PC-9 (cell line): ENCODE measurements around the gene CEP131. TPM values are rescaled to one million over a fixed set of nuclear protein-coding genes. Genes with fewer than 3 reads are reported as not detected.

Source experiments
- BruUV-seq: library from RNA; stranded (reverse); fragments of 400-500 nt; replicated peaks from 2 replicates; lab custom pipeline; 2021; lab: Mats Ljungman, UMichigan
- CTCF ChIA-PET: fragments of 300-600 bp; sonication (Branson Sonifier 250); formaldehyde crosslinking; loops from one replicate; lab custom pipeline; 2022; ENCODE audit warnings: antibody characterized with exemption; lab: Charles Lee
- POLR2A ChIA-PET: fragments of 300-600 bp; sonication (Branson Sonifier 250); formaldehyde crosslinking; loops from one replicate; lab custom pipeline; 2022; ENCODE audit warnings: antibody characterized with exemption; ENCODE audit not compliant: unreplicated experiment; lab: Charles Lee
- DNase-seq, 2 experiments: peaks; one replicate each; pipeline versions ENCODE4 v3.0.0 to v3.0.0-alpha.2; 2015 to 2022; ENCODE audit warnings: mixed read lengths in 1 of 2
- H2AFZ ChIP-seq: fragments of 200-600 bp; sonication (generic); 2 replicates; pipeline ENCODE4 v1.8.1; 2017; ENCODE audit warnings: antibody characterized with exemption
- H3F3A ChIP-seq: fragments of 200-600 bp; sonication (generic); 2 replicates; pipeline ENCODE4 v1.8.1; 2017; ENCODE audit warnings: antibody characterized with exemption, mild to moderate bottlenecking, low read depth; ENCODE audit not compliant: insufficient read depth
- H3K27ac ChIP-seq: fragments of 200-600 bp; sonication (generic); 2 replicates; pipeline ENCODE4 v1.6.1; 2016; ENCODE audit warnings: mixed run types
- H3K27me3 ChIP-seq: fragments of 200-600 bp; sonication (generic); 2 replicates; pipeline ENCODE4 v1.6.1; 2016; ENCODE audit warnings: low read depth, mixed run types; ENCODE audit not compliant: insufficient read depth
- H3K36me3 ChIP-seq: fragments of 200-600 bp; sonication (generic); 2 replicates; pipeline ENCODE4 v1.6.1; 2016; ENCODE audit warnings: low read depth, mixed run types
- H3K4me1 ChIP-seq: fragments of 200-600 bp; sonication (generic); replicated peaks from 2 replicates; pipeline ENCODE4 v1.6.1; 2016; ENCODE audit warnings: mixed run types; ENCODE audit not compliant: insufficient read depth
- H3K4me2 ChIP-seq: fragments of 200-600 bp; sonication (generic); 2 replicates; pipeline ENCODE4 v1.6.1; 2017; ENCODE audit warnings: mixed run types
- H3K4me3 ChIP-seq: fragments of 200-600 bp; sonication (generic); 2 replicates; pipeline ENCODE4 v1.6.1; 2016; ENCODE audit warnings: mixed run types
- H3K79me2 ChIP-seq: fragments of 200-600 bp; sonication (generic); 2 replicates; pipeline ENCODE4 v1.6.1; 2017; ENCODE audit warnings: low read depth, mixed run types
- H3K9me2 ChIP-seq: fragments of 200-600 bp; sonication (generic); 2 replicates; pipeline ENCODE4 v1.8.1; 2017; ENCODE audit warnings: mild to moderate bottlenecking; ENCODE audit not compliant: insufficient read depth
- H3K9me3 ChIP-seq: fragments of 200-600 bp; sonication (generic); 2 replicates; pipeline ENCODE4 v1.8.1; 2016; ENCODE audit warnings: low read depth; ENCODE audit not compliant: insufficient read depth
- H4K20me1 ChIP-seq: fragments of 200-600 bp; sonication (generic); 2 replicates; pipeline ENCODE4 v1.8.1; 2017; ENCODE audit not compliant: insufficient read depth
- EZH2 ChIP-seq: fragments of 200-600 bp; sonication (generic); IDR thresholded peaks from 2 replicates; pipeline ENCODE4 v1.8.0; 2017; ENCODE audit warnings: antibody characterized with exemption, low read depth
- intact Hi-C: fragments of 100-400 bp; cut with micrococcal nuclease; formaldehyde crosslinking; loops from one replicate; pipeline ENCODE4 v1.10.0; 2022; ENCODE audit not compliant: unreplicated experiment
- total RNA-seq: library from RNA; stranded (reverse); gene quantifications from 2 replicates; pipeline ENCODE4 v1.2.3, GENCODE V29; 2021
- TF ChIP-seq, protein P1 (sequence below): fragments of 200-600 bp; sonication (generic); conservative IDR thresholded peaks from 2 replicates; pipeline ENCODE4 v1.6.1; 2017; ENCODE audit warnings: mixed run types, antibody characterized with exemption, mild to moderate bottlenecking, moderate library complexity

The CEP131 gene
- total RNA-seq, 1 experiment from 2014 or later: 24.4 TPM

DNA sequence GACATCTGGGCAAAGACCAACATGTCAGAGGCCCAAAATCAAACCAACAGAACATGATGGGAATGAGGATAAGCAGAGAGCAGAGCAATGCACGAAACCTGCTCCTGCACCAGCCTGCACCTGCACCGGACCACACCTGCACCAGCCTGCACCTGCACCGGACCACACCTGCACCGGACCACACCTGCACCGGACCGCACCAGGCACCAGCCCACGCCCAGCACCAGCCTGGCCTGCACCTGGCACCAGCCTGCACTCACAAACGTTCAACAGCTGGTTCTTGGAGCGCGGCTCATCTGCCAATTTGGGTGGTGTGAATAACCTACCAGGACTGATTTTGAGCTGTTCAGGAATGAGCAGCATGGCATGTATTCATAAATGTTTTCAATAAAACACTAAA lies 18.2 kb downstream of the CEP131 start:
- no peaks in the 10 kb centered on the region for H3F3A ChIP-seq
- no peaks in the 10 kb centered on the region for H4K20me1 ChIP-seq
- H3K4me1 ChIP-seq: no peaks in the 10 kb centered on the region
- no peaks in the 10 kb centered on the region for H3K36me3 ChIP-seq
- H3K9me3 ChIP-seq: no peaks in the 10 kb centered on the region
- ChIA-PET CTCF (no interaction called here), POLR2A (no interaction called here)
- DNase-seq: no peak
- no peak overlapping the region for H3K4me2 ChIP-seq
- intact Hi-C loops: loop anchor here (5.0 kb wide), 1 partner anchor 62 kb away; no protein-coding TSS in a partner anchor
- no peak overlapping the region for H2AFZ ChIP-seq
- H3K4me3 ChIP-seq: no peak overlapping the region
- no peaks in the 10 kb centered on the region for H3K9me2 ChIP-seq
- no peak overlapping the region for H3K27ac ChIP-seq
- H3K27me3 ChIP-seq: no peaks in the 10 kb centered on the region
- no peaks in the 10 kb centered on the region for H3K79me2 ChIP-seq
- no peak for TF ChIP-seq EZH2
- TF ChIP-seq, protein P1, sequence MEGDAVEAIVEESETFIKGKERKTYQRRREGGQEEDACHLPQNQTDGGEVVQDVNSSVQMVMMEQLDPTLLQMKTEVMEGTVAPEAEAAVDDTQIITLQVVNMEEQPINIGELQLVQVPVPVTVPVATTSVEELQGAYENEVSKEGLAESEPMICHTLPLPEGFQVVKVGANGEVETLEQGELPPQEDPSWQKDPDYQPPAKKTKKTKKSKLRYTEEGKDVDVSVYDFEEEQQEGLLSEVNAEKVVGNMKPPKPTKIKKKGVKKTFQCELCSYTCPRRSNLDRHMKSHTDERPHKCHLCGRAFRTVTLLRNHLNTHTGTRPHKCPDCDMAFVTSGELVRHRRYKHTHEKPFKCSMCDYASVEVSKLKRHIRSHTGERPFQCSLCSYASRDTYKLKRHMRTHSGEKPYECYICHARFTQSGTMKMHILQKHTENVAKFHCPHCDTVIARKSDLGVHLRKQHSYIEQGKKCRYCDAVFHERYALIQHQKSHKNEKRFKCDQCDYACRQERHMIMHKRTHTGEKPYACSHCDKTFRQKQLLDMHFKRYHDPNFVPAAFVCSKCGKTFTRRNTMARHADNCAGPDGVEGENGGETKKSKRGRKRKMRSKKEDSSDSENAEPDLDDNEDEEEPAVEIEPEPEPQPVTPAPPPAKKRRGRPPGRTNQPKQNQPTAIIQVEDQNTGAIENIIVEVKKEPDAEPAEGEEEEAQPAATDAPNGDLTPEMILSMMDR: no peak
- no TSS peak for BruUV-seq

DNA sequence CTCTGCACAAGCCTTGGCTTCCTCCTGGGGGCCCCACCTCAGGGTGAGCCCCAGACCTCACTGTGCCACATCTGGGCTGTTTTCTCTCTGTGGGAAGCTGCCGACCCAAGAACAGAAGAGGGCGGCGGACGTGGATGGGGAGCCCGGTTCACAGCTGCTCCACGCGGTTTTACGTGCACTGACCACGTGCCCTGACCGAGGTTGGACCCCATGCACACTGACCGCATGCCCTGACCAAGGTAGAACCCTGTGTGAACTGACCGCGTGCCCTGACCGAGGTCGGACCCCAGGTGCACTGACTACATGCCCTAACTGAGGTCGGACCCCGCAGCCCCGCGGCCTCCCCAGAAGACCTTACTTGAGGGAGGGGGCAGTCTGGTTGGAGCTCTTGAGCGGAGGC lies 19.6 kb downstream of the CEP131 start:
- BruUV-seq: no TSS peak
- H3K4me3 ChIP-seq: no peak overlapping the region
- no peaks in the 10 kb centered on the region for H3K79me2 ChIP-seq
- H2AFZ ChIP-seq: no peak overlapping the region
- POLR2A ChIA-PET: no interaction called here
- no peaks in the 10 kb centered on the region for H3K36me3 ChIP-seq
- no peak overlapping the region for H3K4me2 ChIP-seq
- no peaks in the 10 kb centered on the region for H3K27me3 ChIP-seq
- no peaks in the 10 kb centered on the region for H3F3A ChIP-seq
- DNase-seq: no peak
- no peaks in the 10 kb centered on the region for H3K9me2 ChIP-seq
- CTCF ChIA-PET: no interaction called here
- no peaks in the 10 kb centered on the region for H4K20me1 ChIP-seq
- TF ChIP-seq EZH2: no peak
- TF ChIP-seq, protein P1: no peak
- no peak overlapping the region for H3K27ac ChIP-seq
- H3K4me1 ChIP-seq: no peaks in the 10 kb centered on the region
- no peaks in the 10 kb centered on the region for H3K9me3 ChIP-seq
- intact Hi-C loops: loop anchor here (5.0 kb wide), 1 partner anchor 61 kb away; no protein-coding TSS in a partner anchor

DNA sequence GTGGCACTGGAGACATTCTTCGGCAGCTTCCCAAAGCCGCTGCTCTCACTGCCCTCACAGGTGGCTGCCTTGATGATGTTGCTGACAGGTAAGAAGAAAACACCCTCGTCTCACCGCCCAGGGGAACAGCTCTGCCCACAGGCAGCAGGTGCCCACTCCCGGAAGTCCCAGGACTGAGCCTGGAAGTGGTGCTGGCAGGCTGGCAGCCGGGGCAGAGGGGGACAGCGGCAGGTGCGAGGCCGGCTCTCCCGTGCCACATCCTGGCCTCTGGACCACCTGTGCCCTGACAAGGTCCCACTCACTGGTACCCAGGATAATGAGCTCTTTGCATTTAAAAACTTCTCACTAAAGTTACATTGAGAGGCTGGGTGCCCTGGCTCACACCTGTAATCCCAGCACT lies 20.4 kb downstream of the CEP131 start:
- Histone ChIP-seq H4K20me1 (no peaks in the 10 kb centered on the region), H3K27ac (no peak overlapping the region), H3K79me2 (no peaks in the 10 kb centered on the region), H3K4me1 (no peaks in the 10 kb centered on the region), H3K9me2 (no peaks in the 10 kb centered on the region), H3K36me3 (no peaks in the 10 kb centered on the region), H3K9me3 (no peaks in the 10 kb centered on the region), H2AFZ (no peak overlapping the region), H3F3A (no peaks in the 10 kb centered on the region), H3K4me3 (no peak overlapping the region), H3K4me2 (no peak overlapping the region), H3K27me3 (no peaks in the 10 kb centered on the region)
- intact Hi-C loops: loop anchor here (5.0 kb wide), 1 partner anchor 60 kb away; no protein-coding TSS in a partner anchor
- no peak for DNase-seq
- no TSS peak for BruUV-seq
- no peak for TF ChIP-seq EZH2
- TF ChIP-seq, protein P1: no peak
- POLR2A ChIA-PET: no interaction called here
- CTCF ChIA-PET: no interaction called here
